Measurements from ENCODE around the gene NSMCE3. TPM values are rescaled to one million over a fixed set of nuclear protein-coding genes. Genes with fewer than 3 reads are reported as not detected.
"Not testable (repeated sequence)": the region's sequence is repeated elsewhere in the genome, so short reads cannot be mapped to it uniquely, and the experiment has no call there.

Gene NSMCE3
- total RNA-seq, 1 experiment from 2014 or later, result 1.9 TPM

DNA sequence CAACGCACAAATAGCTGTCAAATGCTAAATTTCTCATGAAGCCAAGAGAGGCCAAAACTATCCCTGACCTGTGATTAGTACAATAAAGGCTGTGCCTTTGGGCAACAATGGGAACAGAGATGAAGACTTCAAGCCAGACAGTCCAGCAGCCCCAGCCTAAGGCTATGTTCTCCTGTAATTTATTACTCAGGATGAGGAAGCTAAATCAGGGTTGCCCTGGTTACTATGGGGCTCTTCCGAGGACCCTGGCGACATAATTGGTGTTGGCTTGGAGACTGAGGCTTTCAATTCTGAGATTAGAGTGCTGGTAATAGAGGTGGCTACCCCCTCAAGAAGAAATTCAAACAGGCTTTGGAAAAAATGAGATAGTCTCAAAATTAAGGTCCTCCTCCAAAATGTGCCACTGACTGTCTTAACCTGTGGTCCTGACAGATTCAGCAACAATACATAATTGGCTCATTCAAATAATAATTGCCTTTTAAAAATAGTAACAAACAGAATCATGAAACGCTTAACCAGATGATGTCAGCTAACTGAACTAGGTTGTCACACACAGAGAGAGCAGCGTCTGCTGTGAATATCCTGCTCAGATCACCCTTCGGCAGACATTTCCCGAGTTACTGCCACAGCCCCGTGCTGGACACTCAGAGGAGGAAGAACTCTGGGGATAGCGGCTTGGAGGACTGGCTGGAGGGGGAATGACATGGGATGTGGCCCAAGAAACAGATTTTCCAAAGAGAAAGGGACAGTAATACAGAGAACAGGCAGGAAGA, 43.0 kb downstream of the NSMCE3 start:
- Mint-ChIP-seq H3K4me1 (ENCODE audit: low read depth, unreplicated experiment) (no peaks in the 10 kb centered on the region), H3K27ac (ENCODE audit: unreplicated experiment) (no peak overlapping the region), H3K27me3 (ENCODE audit: unreplicated experiment) (no peaks in the 10 kb centered on the region), H3K9me3 (ENCODE audit: low read depth, unreplicated experiment) (peaks cover 4% of the 10 kb centered on the region), H3K4me3 (ENCODE audit: low read depth, unreplicated experiment) (no peak overlapping the region), H3K36me3 (ENCODE audit: insufficient read depth, unreplicated experiment) (no peaks in the 10 kb centered on the region)
- DNase-seq, result no peak
- CTCF ChIA-PET, result no interaction called here
- no peak for TF ChIP-seq CTCF (IDR thresholded peaks at IDR 0.05; ENCODE audit: unreplicated experiment)
- BruUV-seq (replicated peaks), result no TSS peak
- intact Hi-C loops (cut with micrococcal nuclease; ENCODE audit: unreplicated experiment), result no loop called here

GRCh38 chr15:29225534-29226234, 43.9 kb downstream of the NSMCE3 start:
- DNase-seq, result no peak
- no peaks in the 10 kb centered on the region for H3K27me3 Mint-ChIP-seq (ENCODE audit: unreplicated experiment)
- no peak for TF ChIP-seq CTCF (IDR thresholded peaks at IDR 0.05; ENCODE audit: unreplicated experiment)
- H3K4me3 Mint-ChIP-seq (ENCODE audit: low read depth, unreplicated experiment), result no peak overlapping the region
- H3K4me1 Mint-ChIP-seq (ENCODE audit: low read depth, unreplicated experiment), result no peaks in the 10 kb centered on the region
- no TSS peak for BruUV-seq (replicated peaks)
- peaks cover 4% of the 10 kb centered on the region for H3K9me3 Mint-ChIP-seq (ENCODE audit: low read depth, unreplicated experiment)
- intact Hi-C loops (cut with micrococcal nuclease; ENCODE audit: unreplicated experiment), result no loop called here
- CTCF ChIA-PET, result no interaction called here
- H3K27ac Mint-ChIP-seq (ENCODE audit: unreplicated experiment), result no peak overlapping the region
- no peaks in the 10 kb centered on the region for H3K36me3 Mint-ChIP-seq (ENCODE audit: insufficient read depth, unreplicated experiment)

- H3K9me3 Mint-ChIP-seq (ENCODE audit: low read depth, unreplicated experiment); H3K4me3 Mint-ChIP-seq (ENCODE audit: low read depth, unreplicated experiment); H3K4me1 Mint-ChIP-seq (ENCODE audit: low read depth, unreplicated experiment); H3K27me3 Mint-ChIP-seq (ENCODE audit: unreplicated experiment); H3K36me3 Mint-ChIP-seq (ENCODE audit: insufficient read depth, unreplicated experiment); BruUV-seq (replicated peaks); intact Hi-C loops (cut with micrococcal nuclease; ENCODE audit: unreplicated experiment); CTCF ChIA-PET; H3K27ac Mint-ChIP-seq (ENCODE audit: unreplicated experiment); DNase-seq: not testable (repeated sequence)
Measured at GRCh38 chr15:29224987-29225363, 44.6 kb downstream of the NSMCE3 start.

- H3K36me3 Mint-ChIP-seq (ENCODE audit: insufficient read depth, unreplicated experiment); DNase-seq; H3K4me1 Mint-ChIP-seq (ENCODE audit: low read depth, unreplicated experiment); BruUV-seq (replicated peaks); intact Hi-C loops (cut with micrococcal nuclease; ENCODE audit: unreplicated experiment); CTCF ChIA-PET; H3K27ac Mint-ChIP-seq (ENCODE audit: unreplicated experiment); H3K4me3 Mint-ChIP-seq (ENCODE audit: low read depth, unreplicated experiment); H3K9me3 Mint-ChIP-seq (ENCODE audit: low read depth, unreplicated experiment); H3K27me3 Mint-ChIP-seq (ENCODE audit: unreplicated experiment): not testable (repeated sequence)
Measured at GRCh38 chr15:29224235-29224986, 45.2 kb downstream of the NSMCE3 start.

GRCh38 chr15:29223640-29224039, 46.0 kb downstream of the NSMCE3 start:
- TF ChIP-seq CTCF (IDR thresholded peaks at IDR 0.05; ENCODE audit: unreplicated experiment), result no peak
- no peak overlapping the region for H3K27ac Mint-ChIP-seq (ENCODE audit: unreplicated experiment)
- no peaks in the 10 kb centered on the region for H3K27me3 Mint-ChIP-seq (ENCODE audit: unreplicated experiment)
- no peaks in the 10 kb centered on the region for H3K36me3 Mint-ChIP-seq (ENCODE audit: insufficient read depth, unreplicated experiment)
- intact Hi-C loops (cut with micrococcal nuclease; ENCODE audit: unreplicated experiment), result no loop called here
- no peaks in the 10 kb centered on the region for H3K4me1 Mint-ChIP-seq (ENCODE audit: low read depth, unreplicated experiment)
- DNase-seq, result no peak
- H3K4me3 Mint-ChIP-seq (ENCODE audit: low read depth, unreplicated experiment), result no peak overlapping the region
- CTCF ChIA-PET, result no interaction called here
- no peaks in the 10 kb centered on the region for H3K9me3 Mint-ChIP-seq (ENCODE audit: low read depth, unreplicated experiment)
- BruUV-seq (replicated peaks), result no TSS peak

All from Calu3 (cell line).